GM21526 (cell line): ENCODE results near the gene XPO1.
"Not testable (repeated sequence)": the region's sequence is repeated elsewhere in the genome, so short reads cannot be mapped to it uniquely, and the experiment has no call there.

ENCODE experiments used
- ATAC-seq: cut with Tn5 transposase; IDR thresholded peaks from one replicate; pipeline ENCODE4 v1.9.1; 2021; ENCODE audit warnings: moderate library complexity; ENCODE audit not compliant: unreplicated experiment, low FRiP score

Gene XPO1

DNA sequence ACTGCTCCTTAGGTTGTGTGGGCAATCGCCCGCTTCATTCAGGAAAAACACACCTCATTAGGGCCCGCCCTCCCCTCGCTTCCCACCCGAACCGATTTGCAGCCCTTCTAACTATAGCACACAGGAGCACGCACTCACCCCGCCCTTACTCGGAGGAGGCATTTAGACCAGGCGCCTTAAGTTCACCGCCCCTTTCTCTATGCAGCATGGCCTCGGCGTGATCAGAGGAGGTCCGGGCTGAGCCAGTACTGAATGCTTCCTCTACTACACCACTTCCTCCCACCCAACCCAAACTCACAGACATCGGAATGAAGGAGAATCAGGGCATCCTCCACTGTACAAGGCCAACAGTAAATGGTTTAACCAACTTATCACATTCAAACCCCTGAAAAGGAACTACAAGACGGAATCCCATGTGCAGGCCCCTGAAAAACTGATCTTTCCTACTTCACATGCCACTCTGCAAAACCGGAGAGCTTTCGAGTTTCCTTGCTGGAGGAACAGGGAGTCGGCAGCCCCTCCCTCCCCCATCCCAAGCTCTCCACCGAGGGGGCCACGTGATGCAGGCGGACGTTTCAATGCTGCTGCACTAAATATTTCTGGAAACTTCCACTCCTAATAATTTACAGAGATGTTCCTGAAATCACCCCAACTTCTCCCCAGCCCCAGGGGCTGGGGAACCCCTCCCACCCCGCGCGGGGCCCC lies 1.4 kb downstream of the XPO1 start:
- peak; percentile 58 for ATAC-seq

DNA sequence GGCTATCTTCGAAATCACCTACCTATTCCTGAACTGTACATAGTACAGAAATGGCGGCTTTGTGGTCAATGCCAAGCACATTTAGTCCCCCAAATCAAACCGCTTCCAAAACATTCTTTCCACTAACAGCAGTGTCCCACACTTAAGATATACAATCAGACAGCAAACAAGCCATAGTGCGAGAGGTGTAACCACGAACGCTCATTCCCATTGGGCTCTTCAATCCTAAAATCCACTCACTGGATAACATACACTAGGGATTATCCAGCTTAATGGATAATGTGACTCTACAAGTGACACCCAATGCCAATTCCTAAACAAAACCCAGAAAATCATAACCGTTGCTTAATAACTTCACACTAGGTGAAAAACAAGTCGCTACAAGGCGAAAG lies 2.0 kb downstream of the XPO1 start:
- no peak for ATAC-seq

DNA sequence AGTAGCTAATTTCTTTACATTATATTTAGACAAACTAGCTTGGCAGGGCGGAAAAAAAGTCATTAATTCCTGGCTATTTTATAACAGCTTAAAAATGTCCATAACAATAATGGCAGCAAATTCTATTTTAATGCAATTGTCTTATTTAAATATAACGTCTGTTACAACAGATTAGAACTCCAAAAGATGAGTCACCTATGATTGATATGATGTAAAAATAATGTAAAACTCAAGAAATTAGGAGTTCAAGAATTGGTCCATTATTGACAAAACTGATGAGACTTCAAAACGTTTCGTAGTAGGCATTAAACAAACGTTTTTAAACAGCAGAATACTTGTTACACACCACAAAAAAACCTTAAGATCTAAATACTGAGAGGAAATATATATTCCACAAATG lies 2.7 kb downstream of the XPO1 start:
- ATAC-seq, result no peak

DNA sequence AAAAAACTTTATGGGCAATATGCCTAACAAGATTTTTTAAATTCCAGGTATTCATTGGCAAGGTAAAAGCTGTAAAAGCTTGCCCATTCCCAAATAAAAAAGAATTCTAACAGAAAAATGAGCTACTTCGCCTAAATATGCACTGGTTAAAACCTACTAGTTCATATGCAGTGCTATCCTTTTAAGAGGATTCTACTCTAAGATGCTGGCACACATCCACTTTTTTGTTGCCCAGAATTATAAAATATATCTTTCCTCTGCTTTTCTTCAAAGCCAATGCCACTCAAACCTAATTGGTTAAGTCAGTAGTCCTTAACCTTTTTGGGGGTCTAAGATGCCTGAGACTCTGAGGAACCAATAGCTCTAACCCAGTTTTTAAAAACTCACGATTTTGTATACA lies 3.2 kb downstream of the XPO1 start:
- ATAC-seq, result no peak

DNA sequence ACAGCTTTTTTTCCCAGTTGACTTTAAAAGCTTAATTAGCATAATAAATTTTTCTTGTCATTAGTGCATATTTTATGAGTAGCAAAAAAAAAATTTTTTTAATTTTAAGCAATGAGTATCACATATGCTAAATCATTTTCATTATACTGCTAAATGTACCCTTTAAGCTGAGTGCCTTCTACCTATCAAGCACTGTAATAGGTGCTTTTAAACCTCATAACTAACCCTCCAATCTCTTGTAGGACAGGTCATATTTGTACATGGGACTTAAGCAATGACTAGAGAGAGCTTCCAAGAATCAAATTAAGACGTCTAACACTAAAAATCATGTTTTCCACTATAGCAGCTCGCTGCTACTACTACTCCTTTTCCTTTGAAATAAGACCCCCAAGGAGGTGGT lies 7.4 kb downstream of the XPO1 start:
- no peak for ATAC-seq

DNA sequence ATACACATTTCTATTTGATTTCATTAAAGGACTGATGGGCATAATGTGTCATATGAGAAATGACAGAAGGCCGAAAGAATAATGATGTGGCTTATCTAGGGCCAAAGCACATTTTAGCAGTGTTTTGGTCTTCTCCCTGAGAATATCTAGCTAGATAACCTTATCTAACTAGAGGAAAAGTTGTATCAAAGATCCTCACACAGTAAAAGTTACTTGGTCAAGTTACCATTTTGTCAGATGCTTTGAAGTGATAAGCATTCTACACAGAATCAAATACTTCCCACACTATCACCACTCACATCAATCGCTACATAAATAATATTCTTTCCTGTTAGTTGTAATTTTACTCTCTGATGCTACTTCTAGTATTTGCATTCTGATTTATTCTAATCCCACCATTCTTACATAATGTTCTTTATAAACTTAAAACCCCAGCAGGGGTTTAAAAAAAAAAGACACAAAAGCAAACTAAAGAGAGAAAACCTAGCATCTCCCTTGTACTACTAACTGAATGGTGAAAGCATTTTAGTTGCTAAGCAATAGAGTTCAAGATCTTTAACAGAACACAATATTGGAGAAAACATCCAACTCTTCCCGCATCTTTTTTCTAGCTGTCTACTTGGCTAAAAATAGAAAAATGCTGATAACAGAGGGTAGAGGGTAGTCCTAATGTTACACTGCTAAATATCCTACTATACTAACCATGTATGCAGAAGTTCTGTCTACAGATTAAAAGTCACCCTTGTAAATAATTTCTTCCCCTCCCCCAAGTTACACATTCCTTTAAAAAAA lies 8.0 kb downstream of the XPO1 start:
- ATAC-seq, result no peak

DNA sequence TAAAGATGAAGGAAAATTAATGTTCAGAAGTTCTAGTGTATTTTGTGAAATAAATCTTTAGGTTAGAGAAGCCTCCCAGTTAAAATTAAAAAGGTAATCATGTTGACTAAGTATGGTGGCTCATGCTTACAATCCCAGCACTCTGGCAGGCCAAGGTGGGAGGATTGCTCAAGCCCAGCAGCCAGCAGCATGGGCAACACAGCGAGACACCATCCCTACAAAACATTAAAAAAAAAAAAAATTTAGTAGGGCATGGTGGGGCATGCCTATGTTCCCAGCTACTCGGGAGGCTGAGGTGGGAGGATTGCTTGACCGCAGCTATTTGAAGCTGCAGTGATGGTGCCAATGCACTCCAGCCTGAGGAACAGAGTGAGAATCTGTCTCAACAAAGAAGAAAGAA lies 17.9 kb downstream of the XPO1 start:
- no peak for ATAC-seq

DNA sequence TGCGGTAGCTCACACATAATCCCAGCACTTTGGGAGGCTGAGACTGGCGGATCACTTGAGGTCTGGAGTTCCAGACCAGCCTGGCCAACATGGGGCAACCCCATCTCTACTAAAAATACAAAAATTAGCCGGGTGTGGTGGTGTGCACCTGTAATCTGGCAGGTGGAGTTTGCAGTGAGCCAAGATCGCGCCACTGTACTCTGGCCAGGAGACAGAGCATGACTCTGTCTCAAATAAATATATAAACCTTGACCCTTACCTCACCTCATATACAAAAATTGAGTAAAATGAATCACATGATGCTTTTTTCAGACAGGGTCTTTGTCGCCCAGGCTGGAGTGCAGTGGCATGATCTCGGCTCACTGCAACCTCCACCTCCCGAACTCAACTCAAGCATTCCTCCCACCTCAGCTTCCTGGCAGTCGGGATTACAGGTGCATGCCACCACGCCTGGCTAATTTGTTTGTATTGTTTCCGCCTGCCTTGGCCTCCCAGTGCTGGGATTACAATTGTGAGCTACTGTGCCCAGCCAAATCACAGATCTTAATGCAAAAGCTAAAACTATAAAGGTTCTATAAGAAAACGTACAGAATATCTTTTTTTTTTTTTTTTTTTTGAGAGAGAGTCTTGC lies 25.3 kb downstream of the XPO1 start:
- no peak for ATAC-seq

DNA sequence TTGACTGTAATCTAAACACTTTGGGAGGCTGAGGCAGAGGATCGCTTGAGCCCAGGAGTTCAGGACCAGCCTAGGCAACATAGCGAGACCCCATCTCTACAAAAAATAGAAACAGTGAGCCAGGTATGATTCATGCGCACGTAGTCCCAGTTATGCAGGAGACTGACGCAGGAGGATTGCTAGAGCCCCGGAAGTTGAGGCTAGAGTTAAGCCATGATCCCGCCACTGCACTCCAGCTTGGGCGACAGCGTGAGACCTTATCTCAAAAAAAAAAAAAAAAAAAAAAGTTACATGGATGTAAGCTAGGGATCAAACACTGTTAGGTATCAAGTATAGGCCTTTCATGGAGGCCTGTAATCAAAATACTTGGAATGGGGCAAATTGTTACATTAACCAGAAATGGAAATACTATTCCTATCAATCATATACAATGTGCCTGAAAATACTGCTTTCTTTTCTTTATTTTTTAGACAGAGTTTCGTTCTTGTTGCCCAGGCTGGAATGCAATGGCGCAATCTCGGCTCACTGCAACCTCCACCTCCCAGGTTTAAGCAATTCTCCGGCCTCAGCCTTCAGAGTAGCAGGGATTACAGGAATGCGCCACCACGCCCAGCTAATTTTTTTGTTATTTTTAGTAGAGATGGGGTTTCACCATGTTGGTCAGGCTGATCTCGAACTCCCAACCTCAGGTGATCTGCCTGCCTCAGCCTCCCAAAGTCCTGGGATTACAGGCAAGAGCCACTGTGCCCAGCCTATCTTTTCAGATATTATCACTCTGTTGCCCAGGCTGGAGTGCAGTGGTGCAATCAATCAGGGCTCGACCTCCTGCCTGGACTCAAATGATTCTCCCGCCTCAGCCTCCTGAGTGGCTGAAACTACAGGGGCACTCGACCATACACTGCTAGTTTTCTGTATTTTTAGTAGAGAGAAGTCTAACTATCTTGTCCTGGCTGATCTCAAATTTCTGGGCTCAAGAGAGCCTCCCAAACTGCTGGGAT lies 27.2 kb downstream of the XPO1 start:
- no peak for ATAC-seq

DNA sequence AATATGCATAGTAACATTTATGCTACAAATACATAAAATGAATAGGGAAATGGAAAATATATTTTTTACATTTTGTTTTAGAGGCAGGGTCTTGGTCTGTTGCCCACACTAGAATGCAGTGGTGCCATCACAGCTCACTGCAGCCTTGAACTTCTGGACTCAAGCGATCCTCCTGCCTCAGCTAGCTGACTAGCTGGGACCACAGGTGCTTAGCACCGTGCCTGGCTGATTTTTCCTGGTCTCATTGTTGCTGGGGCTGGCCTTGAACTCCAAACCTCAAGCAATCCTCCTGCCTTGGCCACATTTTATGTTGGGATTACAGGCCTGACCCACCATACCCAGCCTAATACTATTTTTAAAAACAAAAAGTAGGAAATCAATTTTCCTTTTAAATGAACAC lies 33.2 kb downstream of the XPO1 start:
- ATAC-seq, result no peak

DNA sequence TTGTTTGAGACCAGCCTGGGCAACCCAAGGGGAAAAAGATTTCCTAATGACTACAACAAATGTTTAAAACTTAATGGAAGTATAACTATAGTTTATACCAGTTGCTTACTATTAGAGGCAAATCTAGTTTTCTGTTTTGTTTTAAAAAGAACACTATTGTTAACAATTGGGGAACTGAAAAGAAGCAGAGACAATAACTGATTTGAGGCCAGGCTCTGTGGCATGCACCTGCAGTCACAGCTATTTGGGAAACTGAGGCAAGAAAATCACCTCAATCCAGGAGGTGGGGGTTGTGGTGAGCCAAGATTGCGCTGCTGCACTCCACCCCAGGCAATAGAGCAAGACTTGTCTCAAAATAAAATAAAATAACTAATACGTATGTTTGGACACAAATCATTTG lies 39.1 kb downstream of the XPO1 start:
- ATAC-seq, result no peak

DNA sequence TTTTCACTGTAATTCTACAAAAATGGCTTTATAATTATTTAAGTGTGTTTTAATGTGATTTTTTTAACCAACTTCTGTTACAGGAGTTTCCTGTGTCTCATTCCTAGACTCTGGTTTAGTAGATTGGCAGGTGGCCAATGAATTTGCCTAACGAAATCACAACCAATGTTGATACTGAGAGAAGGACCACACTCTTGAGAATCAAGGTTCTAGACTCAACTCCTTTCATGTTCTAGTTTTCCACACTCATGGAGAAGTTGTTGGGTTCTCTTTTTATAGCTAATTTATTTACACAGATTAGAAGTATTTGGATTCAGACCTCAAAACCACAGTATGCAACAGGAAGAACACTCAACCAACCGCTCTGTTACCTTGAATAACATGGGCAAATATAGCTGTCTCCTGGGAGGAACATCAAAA lies 44.6 kb downstream of the XPO1 start:
- no peak for ATAC-seq

DNA sequence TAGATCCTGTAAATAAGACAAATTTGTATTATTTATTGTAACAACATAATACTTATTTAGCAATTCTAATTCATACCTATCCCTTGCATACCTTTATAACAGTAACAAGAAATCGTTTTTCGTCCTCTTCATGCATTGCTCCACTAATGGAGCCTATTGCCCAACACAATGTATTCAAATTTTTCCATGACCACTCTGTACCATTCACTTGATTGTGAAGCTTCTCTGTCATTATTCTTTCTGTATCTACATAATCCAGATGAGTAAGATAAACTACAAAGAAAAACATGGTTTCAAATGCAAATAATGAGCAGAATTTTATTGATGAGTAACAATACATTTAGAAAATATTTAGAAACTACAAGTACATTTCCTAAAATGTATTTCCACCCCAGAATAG lies 45.7 kb downstream of the XPO1 start:
- no peak for ATAC-seq

DNA sequence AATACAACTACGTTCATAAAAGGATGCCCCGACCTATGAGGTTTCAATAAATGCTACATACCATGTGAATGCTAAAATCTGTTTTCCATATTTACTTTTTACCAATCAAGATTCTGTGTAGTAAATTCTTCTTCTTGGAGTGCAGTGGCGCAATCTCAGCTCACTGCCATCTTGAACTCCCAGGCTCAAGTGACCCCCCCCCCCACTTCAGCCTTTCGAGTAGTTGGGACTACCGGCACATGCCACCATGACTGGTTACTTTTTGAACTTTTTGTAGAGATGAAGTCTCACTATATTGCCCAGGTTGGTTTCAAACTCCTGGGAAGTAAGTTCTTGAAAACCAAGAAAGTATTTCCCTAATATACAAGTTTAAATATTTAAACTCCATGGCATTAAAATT lies 52.9 kb downstream of the XPO1 start:
- no peak for ATAC-seq

DNA sequence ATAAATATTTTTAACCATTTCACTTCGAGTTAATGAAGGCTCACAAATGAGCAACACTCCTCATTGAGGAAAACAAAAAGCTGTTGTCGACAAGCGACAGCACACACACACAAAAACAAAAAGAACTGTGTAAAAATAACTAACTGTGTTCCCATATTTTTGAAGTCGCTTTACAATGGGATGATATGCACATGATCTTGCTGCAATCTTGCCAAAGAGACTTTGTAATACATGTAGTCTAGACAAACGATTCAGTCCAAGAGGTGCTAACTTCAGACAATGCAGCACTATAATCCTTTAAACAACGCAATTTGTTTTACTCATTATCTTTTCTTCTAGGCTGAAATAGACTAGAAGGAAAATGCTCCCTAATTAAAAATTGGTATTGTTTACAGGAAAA lies 60.1 kb downstream of the XPO1 start:
- no peak for ATAC-seq

DNA sequence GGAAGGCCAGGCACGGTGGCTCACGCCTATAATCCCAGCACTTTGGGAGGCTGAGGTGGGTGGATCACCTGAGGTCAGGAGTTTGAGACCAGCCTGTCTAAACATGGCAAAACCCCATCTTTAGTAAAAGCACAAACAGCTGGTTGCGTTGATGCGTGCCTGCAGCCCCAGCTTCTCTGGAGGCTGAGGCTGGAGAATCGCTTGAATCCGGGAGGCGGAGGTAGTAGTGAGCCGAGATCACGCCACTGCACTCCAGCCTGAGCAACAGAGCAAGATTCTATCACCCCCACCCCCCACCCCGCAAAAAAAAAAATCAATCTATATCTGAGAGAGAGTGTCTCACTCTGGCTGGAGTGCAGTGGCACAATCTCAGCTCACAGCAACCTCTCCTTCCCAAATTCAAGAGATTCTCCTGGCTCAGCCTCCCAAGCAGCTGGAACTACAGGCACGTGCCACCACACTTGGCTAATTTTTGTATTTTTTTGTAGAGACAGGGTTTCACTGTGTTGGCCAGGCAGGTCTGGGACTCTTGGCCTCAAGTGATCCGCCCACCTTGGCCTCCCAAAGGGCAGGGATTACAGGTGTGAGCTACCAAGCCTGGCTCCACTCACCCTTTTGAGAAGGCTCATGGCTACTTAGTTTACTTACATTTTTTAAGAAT lies 61.1 kb downstream of the XPO1 start:
- ATAC-seq, result not testable (repeated sequence)

DNA sequence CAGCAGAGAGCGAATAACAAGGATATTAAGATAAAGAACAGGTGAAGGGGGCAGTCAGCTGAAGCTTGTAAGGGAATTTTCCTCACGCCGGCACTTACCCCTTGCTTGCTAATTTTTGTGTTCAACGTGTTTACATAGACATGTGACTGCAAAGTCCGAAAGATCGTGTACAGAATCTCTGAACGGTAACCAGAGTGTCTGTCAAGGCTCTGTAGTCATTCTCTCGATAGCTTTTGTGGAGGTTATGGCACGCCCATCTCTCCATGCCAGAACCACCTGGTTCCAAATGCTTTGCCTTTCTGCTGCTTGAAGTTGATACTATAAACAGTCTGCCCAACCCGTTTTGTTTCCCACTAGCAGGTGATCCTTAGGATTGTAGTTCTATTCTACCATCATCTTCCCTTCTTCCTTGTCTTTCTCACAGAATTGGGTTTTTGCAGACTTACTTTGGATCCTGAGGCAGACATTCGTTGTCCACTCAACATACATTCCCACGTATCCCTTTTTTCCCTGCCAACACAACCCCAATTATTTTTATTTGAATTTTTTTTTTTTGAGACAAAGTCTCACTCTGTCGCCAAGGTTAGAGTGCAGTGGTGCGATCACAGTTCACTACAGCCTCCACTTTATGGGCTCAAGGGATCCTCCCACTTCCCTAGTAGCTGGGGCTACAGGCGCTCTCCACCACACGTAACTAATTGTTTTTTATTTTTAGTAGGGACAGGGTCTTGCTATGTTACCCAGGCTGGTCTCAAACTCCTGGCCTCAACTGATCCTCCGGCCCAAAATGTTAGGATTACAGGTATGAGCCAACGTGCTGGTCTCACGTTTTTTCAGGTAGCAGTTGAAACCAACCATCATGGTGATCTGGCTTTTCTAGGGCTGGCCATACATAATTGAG lies 66.0 kb downstream of the XPO1 start:
- peak; percentile 22 for ATAC-seq

DNA sequence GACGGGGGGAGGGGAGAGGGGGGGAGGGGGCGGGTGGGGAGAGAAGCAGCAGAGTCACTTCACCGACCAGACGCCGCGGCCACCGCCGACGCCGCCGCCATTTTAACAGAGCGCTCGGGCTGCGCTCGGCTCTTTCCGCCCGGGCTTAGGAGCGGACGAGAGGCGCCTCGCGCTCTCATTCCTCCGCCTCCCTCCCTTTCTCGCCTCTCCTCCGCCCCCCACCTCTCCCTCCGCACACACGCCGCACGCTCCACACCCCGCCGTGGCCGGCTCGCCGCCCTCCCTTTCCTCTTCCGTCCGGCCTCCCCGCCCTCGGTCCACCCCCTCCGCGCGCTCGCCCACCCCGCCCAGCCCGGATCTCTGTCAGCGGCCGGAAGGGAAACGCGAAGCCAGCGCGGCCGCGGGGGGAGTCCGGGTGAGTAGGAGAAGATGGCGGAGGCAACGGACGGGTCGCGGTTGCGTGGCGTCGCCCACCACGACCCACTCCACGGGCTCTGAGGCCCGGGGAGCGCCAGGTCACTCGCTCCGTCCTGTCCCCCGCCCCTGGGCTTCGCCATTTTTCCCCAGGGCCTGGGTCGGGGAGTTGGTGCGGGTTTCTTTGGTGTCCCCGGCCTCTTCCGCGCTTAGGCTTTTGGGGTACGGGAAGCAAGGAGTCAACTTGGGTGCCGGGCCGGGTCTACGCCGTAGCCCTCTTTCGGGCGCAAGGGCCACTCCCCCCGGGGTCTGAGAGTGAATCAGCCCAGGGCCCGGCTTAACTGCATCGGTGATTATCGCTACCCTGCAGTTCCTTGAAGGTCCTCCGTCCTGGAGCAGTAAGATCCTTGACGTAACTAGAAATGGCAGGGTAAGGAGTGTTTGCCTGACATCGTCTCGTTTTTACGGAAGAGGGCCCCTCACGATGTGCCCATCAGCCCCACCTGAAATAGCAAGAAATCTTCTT lies 66.9 kb downstream of the XPO1 start, which contains the start of gene USP34:
TSS of gene USP34 (minus strand) at position 123 of the 940 bp plus-strand sequence. CDS start 395 bp downstream, outside the sequence.
- ATAC-seq, result peak; percentile 55
